ENCODE data around the gene DNAJB11. TPM values are rescaled to one million over a fixed set of nuclear protein-coding genes. Genes with fewer than 3 reads are reported as not detected.
"Not testable (repeated sequence)": the region's sequence is repeated elsewhere in the genome, so short reads cannot be mapped to it uniquely, and the experiment has no call there.

The DNAJB11 gene
- total RNA-seq, 1 experiment from 2014 or later, result 103 TPM

- TF ChIP-seq EZH2 (IDR thresholded peaks at IDR 0.05; ENCODE audit: borderline replicate concordance, low read depth, low read length, poor library complexity, severe bottlenecking) (no peak), CTCF (conservative IDR thresholded peaks at IDR 0.05; ENCODE audit: low read depth, low read length) (no peak)
- intact Hi-C loops (cut with micrococcal nuclease; ENCODE audit: unreplicated experiment), result loop anchor here (10.0 kb wide), 1 partner anchor 462 kb away; the partner anchor contains the start of gene ETV5
- CTCF ChIA-PET, result no interaction called here
- peak within 1 kb of the TSS; percentile 85 for H3K27ac ChIP-seq (ENCODE audit: low read depth, low read length, poor library complexity, severe bottlenecking)
- peak; percentile 91 for DNase-seq (ENCODE audit: low spot score)
- H3K4me1 ChIP-seq (ENCODE audit: insufficient read depth, low read length, poor library complexity, severe bottlenecking), result peaks cover 15% of the 10 kb centered on the region
- H3K4me3 ChIP-seq (ENCODE audit: low read depth, low read length, poor library complexity, severe bottlenecking), result peak within 1 kb of the TSS; percentile 91
- H3K36me3 ChIP-seq (ENCODE audit: insufficient read depth, low read length, poor library complexity, severe bottlenecking), result peaks cover 4% of the 10 kb centered on the region
- no TSS peak for BruUV-seq (replicated peaks)
- POLR2A ChIA-PET (ENCODE audit: low non-redundant PET), result interaction anchor here (0.7 kb wide), 1 partner anchor 17 kb away, joined by 3 read pairs; no protein-coding TSS in a partner anchor
- no peaks in the 10 kb centered on the region for H3K9me3 ChIP-seq (ENCODE audit: low read depth, low read length, poor library complexity, severe bottlenecking)
- H3K27me3 ChIP-seq (replicated peaks; ENCODE audit: insufficient read depth, low read depth, low read length, poor library complexity), result no peaks in the 10 kb centered on the region
These were observed 3.2 kb upstream of the DNAJB11 start, which contains the start of gene TBCCD1 for GRCh38 chr3:186567072-186567921. Gene TBCCD1, minus strand, starts transcription at chr3:186567339. Its CDS starts 3,010 bp downstream, at chr3:186564329.

- CTCF ChIA-PET; BruUV-seq (replicated peaks); H3K27me3 ChIP-seq (replicated peaks; ENCODE audit: insufficient read depth, low read depth, low read length, poor library complexity); DNase-seq (ENCODE audit: low spot score); H3K9me3 ChIP-seq (ENCODE audit: low read depth, low read length, poor library complexity, severe bottlenecking): not testable (repeated sequence)
- POLR2A ChIA-PET (ENCODE audit: low non-redundant PET), result interaction anchor here (0.6 kb wide), 1 partner anchor 111 kb away, joined by 6 read pairs; no protein-coding TSS in a partner anchor
- intact Hi-C loops (cut with micrococcal nuclease; ENCODE audit: unreplicated experiment), result loop anchor here (10.0 kb wide), 1 partner anchor 465 kb away; the partner anchor contains the start of gene ETV5
- peak overlapping the region; percentile 66 for H3K27ac ChIP-seq (ENCODE audit: low read depth, low read length, poor library complexity, severe bottlenecking)
- H3K4me3 ChIP-seq (ENCODE audit: low read depth, low read length, poor library complexity, severe bottlenecking), result peak overlapping the region; percentile 96
- peaks cover 17% of the 10 kb centered on the region for H3K4me1 ChIP-seq (ENCODE audit: insufficient read depth, low read length, poor library complexity, severe bottlenecking)
- peaks cover 24% of the 10 kb centered on the region for H3K36me3 ChIP-seq (ENCODE audit: insufficient read depth, low read length, poor library complexity, severe bottlenecking)
These were observed 1.2 kb upstream of the DNAJB11 start for GRCh38 chr3:186569361-186569760.

GRCh38 chr3:186569779-186570095 lies 783 bp upstream of the DNAJB11 start:
- H3K4me1 ChIP-seq (ENCODE audit: insufficient read depth, low read length, poor library complexity, severe bottlenecking), result peaks cover 17% of the 10 kb centered on the region
- no peak for DNase-seq (ENCODE audit: low spot score)
- H3K27me3 ChIP-seq (replicated peaks; ENCODE audit: insufficient read depth, low read depth, low read length, poor library complexity), result no peaks in the 10 kb centered on the region
- ChIA-PET CTCF (interaction anchor here (1.0 to 1.7 kb wide), 3 partner anchors 29 to 48 kb away, joined by 3 to 7 read pairs (median 6); no protein-coding TSS in a partner anchor), POLR2A (ENCODE audit: low non-redundant PET) (interaction anchor here (0.6 kb wide), 1 partner anchor 218 kb away, joined by 3 read pairs; no protein-coding TSS in a partner anchor)
- no peaks in the 10 kb centered on the region for H3K9me3 ChIP-seq (ENCODE audit: low read depth, low read length, poor library complexity, severe bottlenecking)
- intact Hi-C loops (cut with micrococcal nuclease; ENCODE audit: unreplicated experiment), result loop anchor here (10.0 kb wide), 1 partner anchor 465 kb away; the partner anchor contains the start of gene ETV5
- peak overlapping the region; percentile 66 for H3K27ac ChIP-seq (ENCODE audit: low read depth, low read length, poor library complexity, severe bottlenecking)
- H3K36me3 ChIP-seq (ENCODE audit: insufficient read depth, low read length, poor library complexity, severe bottlenecking), result peaks cover 27% of the 10 kb centered on the region
- peak overlapping the region; percentile 96 for H3K4me3 ChIP-seq (ENCODE audit: low read depth, low read length, poor library complexity, severe bottlenecking)
- TF ChIP-seq EZH2 (IDR thresholded peaks at IDR 0.05; ENCODE audit: borderline replicate concordance, low read depth, low read length, poor library complexity, severe bottlenecking), result no peak
- TF ChIP-seq CTCF (conservative IDR thresholded peaks at IDR 0.05; ENCODE audit: low read depth, low read length), result no peak
- BruUV-seq (replicated peaks), result TSS peak; percentile 80
